GM19452 (cell line): ENCODE measurements around the gene ATOX1.
"Not testable (repeated sequence)": the region's sequence is repeated elsewhere in the genome, so short reads cannot be mapped to it uniquely, and the experiment has no call there.

Experiments
- ATAC-seq: cut with Tn5 transposase; IDR thresholded peaks from one replicate; pipeline ENCODE4 v1.9.1; 2021; ENCODE audit not compliant: unreplicated experiment

ATOX1 gene

GRCh38 chr5:151699071-151699901, 59.1 kb downstream of the ATOX1 start:
- ATAC-seq = no peak

- ATAC-seq = not testable (repeated sequence)
Observed at GRCh38 chr5:151698081-151698480, 60.4 kb downstream of the ATOX1 start.

- no peak for ATAC-seq
Observed at GRCh38 chr5:151697452-151697851, 61.0 kb downstream of the ATOX1 start.

- no peak for ATAC-seq
Observed at GRCh38 chr5:151696470-151697061, 61.9 kb downstream of the ATOX1 start.

GRCh38 chr5:151695464-151695863, 63.0 kb downstream of the ATOX1 start:
- ATAC-seq = no peak

- no peak for ATAC-seq
Observed at GRCh38 chr5:151694035-151694485, 64.4 kb downstream of the ATOX1 start.
